HepG2 (cell line): Measurements from ENCODE around the gene FKTN. TPM values are rescaled to one million over a fixed set of nuclear protein-coding genes. Genes with fewer than 3 reads are reported as not detected.

Experiments used
- ATAC-seq: fragments of 200-7000 bp; cut with Tn5 transposase; 3 replicates; pipeline ENCODE4 v1.9.1; 2020; ENCODE audit warnings: mild to moderate bottlenecking, moderate library complexity
- BruUV-seq: library from RNA; stranded (reverse); fragments of 400-500 nt; replicated peaks from 2 replicates; lab custom pipeline; 2021; lab: Mats Ljungman, UMichigan
- CTCF ChIA-PET: fragments of 300-600 bp; formaldehyde crosslinking; extraction: SDS; loops from one replicate; lab custom pipeline; 2021; ENCODE audit warnings: low total read pairs, inconsistent platforms, low intra/inter-chr PET ratio; lab: Yijun Ruan, JAX
- POLR2A ChIA-PET: fragments of 350-600 bp; sonication (Branson Sonifier 250); formaldehyde crosslinking; loops from one replicate; lab custom pipeline; 2020; ENCODE audit warnings: antibody characterized with exemption, inconsistent platforms; lab: Yijun Ruan, JAX
- DNase-seq: peaks from one replicate; pipeline ENCODE4 v3.0.0-alpha.2; 2015; ENCODE audit warnings: low spot score
- FAIRE-seq: peaks from 3 replicates; lab custom pipeline; 2011; peaks lifted over from hg19 to GRCh38; lab: Jason Lieb, UNC
- H2AFZ ChIP-seq: one replicate; pipeline ENCODE4 v1.6.1; 2011; ENCODE audit warnings: low read length, inconsistent platforms
- H3K27ac ChIP-seq: fragments of 300-600 bp; 3 replicates; pipeline ENCODE4 v1.8.0; 2011; ENCODE audit warnings: mixed run types, mild to moderate bottlenecking, mixed read lengths, low read length, inconsistent platforms; ENCODE audit not compliant: insufficient read depth; ENCODE audit errors: extremely low read length
- H3K27me3 ChIP-seq, 2 experiments: fragments of 200-600 bp in 1 of 2; 2 replicates in 1 of 2; 3 replicates in 1 of 2; pipeline versions ENCODE4 v1.6.0 to v1.8.0; 2011; ENCODE audit warnings: low read length in 2 of 2, mild to moderate bottlenecking in 2 of 2, moderate library complexity in 2 of 2, inconsistent platforms in 1 of 2; ENCODE audit not compliant: insufficient read depth in 2 of 2, control insufficient read depth in 1 of 2
- H3K36me3 ChIP-seq, 2 experiments: fragments of 200-600 bp in 1 of 2; replicated peaks in 1 of 2; 2 replicates in 1 of 2; 3 replicates in 1 of 2; pipeline versions ENCODE4 v1.5.1 to v1.8.0; 2011; ENCODE audit warnings: low read length in 2 of 2, inconsistent platforms in 1 of 2; ENCODE audit not compliant: insufficient read depth in 2 of 2, control insufficient read depth in 1 of 2
- H3K4me1 ChIP-seq: 2 replicates; pipeline ENCODE4 v1.5.1; 2012; ENCODE audit warnings: low read length, inconsistent platforms; ENCODE audit not compliant: insufficient read depth
- H3K4me2 ChIP-seq: 2 replicates; pipeline ENCODE4 v1.6.0; 2011; ENCODE audit warnings: low read depth, low read length, inconsistent platforms
- H3K4me3 ChIP-seq, 3 experiments: fragments of 200-600 bp in 1 of 3; sonication (generic), shearing (Covaris generic) in 1 of 3; replicated peaks in 1 of 3; 2 replicates each; pipeline ENCODE4 v1.5.1; 2011 to 2016; ENCODE audit warnings: low read length in 3 of 3, inconsistent platforms in 2 of 3, low read depth in 2 of 3, mild to moderate bottlenecking in 2 of 3, control low read depth in 1 of 3, mixed read lengths in 1 of 3; ENCODE audit not compliant: insufficient read depth in 1 of 3
- H3K79me2 ChIP-seq: one replicate; pipeline ENCODE4 v1.6.1; 2011; ENCODE audit warnings: low read length, inconsistent platforms; ENCODE audit not compliant: insufficient read depth
- H3K9ac ChIP-seq: 2 replicates; pipeline ENCODE4 v1.6.0; 2011; ENCODE audit warnings: mild to moderate bottlenecking, low read depth, low read length, inconsistent platforms; ENCODE audit not compliant: insufficient read depth
- H3K9me3 ChIP-seq: 2 replicates; pipeline ENCODE4 v1.5.1; 2012; ENCODE audit warnings: mild to moderate bottlenecking, low read length
- H4K20me1 ChIP-seq: 2 replicates; pipeline ENCODE4 v1.6.0; 2011; ENCODE audit warnings: inconsistent platforms, mild to moderate bottlenecking, low read length, moderate library complexity; ENCODE audit not compliant: insufficient read depth
- NR1H2 ChIP-seq: sonication (generic); formaldehyde crosslinking; IDR thresholded peaks from 2 replicates; pipeline ENCODE4 v1.8.1; 2022; ENCODE audit warnings: low read depth, missing genetic modification reagents, borderline replicate concordance
- ZNF326 ChIP-seq: sonication (generic); formaldehyde crosslinking; IDR thresholded peaks from 2 replicates; pipeline ENCODE4 v1.4.0; 2020; ENCODE audit warnings: missing genetic modification reagents, borderline replicate concordance
- ZNF549 ChIP-seq: sonication (generic); formaldehyde crosslinking; IDR thresholded peaks from 2 replicates; pipeline ENCODE4 v1.5.0; 2020; ENCODE audit warnings: missing genetic modification reagents
- WGBS: methylation state at CpG from one replicate; pipeline ENCODE4 v1.1.6; 2017; ENCODE audit warnings: low lambda C conversion rate; 5-methylcytosine and 5-hydroxymethylcytosine counted together
- in situ Hi-C: cut with HindIII; loops from 2 replicates; pipeline ENCODE4 v1.10.0; 2017; ENCODE audit warnings: low pct_unique_long_range_greater_than_20kb; ENCODE audit not compliant: extremely low pct_ligation_motif_present
- intact Hi-C: fragments of 100-400 bp; cut with micrococcal nuclease; formaldehyde crosslinking; loops from one replicate; pipeline ENCODE4 v1.10.0; 2022; ENCODE audit not compliant: unreplicated experiment
- polyA plus RNA-seq, 8 experiments: library from polyadenylated mRNA; depleted of rRNA in 3 of 8; stranded (reverse) in 7 of 8; unstranded in 1 of 8; fragments of >200 nt; fragmentation: Illumina TruSeq in 4 of 8; extraction: Trizol in 4 of 8; gene quantifications; 2 replicates each; pipeline versions ENCODE4 v1.2.1 to v1.2.3, GENCODE V29; 2011 to 2016; ENCODE audit warnings: low read depth in 4 of 8, missing spikeins in 1 of 8, mixed read lengths in 1 of 8; ENCODE audit not compliant: insufficient read depth in 1 of 8
- total RNA-seq, 5 experiments: library from RNA; depleted of rRNA; stranded (reverse); fragments of >200 nt; fragmentation: Illumina TruSeq; extraction: Trizol; gene quantifications; 2 replicates each; pipeline ENCODE4 v1.2.3, GENCODE V29; 2016; ENCODE audit warnings: low read depth in 1 of 5
- TF ChIP-seq, protein P1 (sequence below): sonication (generic); formaldehyde crosslinking; IDR thresholded peaks from 2 replicates; pipeline ENCODE4 v1.4.0; 2020; ENCODE audit warnings: missing genetic modification reagents, borderline replicate concordance

The FKTN gene
- total and polyA plus RNA-seq, 2 of the 13 experiments (the other 11 are each of a cell fraction or from before 2014, with no cell fraction given), result 7.9 to 13.5 TPM

DNA sequence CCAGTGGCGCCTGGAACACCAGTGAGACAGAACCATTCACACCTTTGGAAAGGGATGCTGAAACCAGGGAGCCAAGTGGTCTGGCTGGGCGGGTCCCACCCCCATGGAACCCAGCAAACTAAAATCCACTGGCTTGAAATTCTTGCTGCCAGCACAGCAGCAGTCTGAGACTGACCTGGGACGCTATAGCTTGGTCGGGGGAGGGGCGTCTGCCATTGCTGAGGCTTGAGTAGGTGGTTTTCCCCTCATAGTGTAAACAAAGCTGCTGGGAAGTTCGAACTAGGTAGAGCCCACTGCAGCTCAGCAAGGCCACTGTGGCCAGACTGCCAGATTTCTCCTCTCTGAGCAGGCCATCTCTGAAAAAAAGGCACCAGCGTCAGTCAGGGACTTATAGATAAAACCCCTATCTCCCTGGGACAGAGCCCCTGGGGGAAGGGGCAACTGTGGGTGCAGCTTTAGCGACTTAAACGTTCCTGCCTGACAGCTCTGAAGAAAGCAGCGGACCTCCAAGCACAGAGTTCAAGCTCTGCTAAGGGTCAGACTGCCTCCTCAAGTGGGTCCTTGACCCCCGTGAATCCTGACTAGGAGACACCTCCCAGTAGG, 42.0 kb upstream of the FKTN start:
- Histone ChIP-seq H2AFZ (no peak overlapping the region), H3K36me3 (peaks cover 4 to 28% of the 10 kb centered on the region in 2 experiments), H3K4me2 (no peak overlapping the region), H3K9me3 (no peaks in the 10 kb centered on the region), H3K27ac (no peak overlapping the region), H3K27me3 (no peaks in the 10 kb centered on the region), H4K20me1 (no peaks in the 10 kb centered on the region), H3K4me1 (no peaks in the 10 kb centered on the region), H3K4me3 (no peak overlapping the region), H3K9ac (no peak overlapping the region), H3K79me2 (no peaks in the 10 kb centered on the region)
- POLR2A ChIA-PET, result no interaction called here
- ATAC-seq (no peak), DNase-seq (no peak), FAIRE-seq (no peak)
- TF ChIP-seq NR1H2 (no peak), ZNF326 (CRISPR knock-in tag) (no peak), ZNF549 (CRISPR knock-in tag) (no peak)
- TF ChIP-seq, protein P1, sequence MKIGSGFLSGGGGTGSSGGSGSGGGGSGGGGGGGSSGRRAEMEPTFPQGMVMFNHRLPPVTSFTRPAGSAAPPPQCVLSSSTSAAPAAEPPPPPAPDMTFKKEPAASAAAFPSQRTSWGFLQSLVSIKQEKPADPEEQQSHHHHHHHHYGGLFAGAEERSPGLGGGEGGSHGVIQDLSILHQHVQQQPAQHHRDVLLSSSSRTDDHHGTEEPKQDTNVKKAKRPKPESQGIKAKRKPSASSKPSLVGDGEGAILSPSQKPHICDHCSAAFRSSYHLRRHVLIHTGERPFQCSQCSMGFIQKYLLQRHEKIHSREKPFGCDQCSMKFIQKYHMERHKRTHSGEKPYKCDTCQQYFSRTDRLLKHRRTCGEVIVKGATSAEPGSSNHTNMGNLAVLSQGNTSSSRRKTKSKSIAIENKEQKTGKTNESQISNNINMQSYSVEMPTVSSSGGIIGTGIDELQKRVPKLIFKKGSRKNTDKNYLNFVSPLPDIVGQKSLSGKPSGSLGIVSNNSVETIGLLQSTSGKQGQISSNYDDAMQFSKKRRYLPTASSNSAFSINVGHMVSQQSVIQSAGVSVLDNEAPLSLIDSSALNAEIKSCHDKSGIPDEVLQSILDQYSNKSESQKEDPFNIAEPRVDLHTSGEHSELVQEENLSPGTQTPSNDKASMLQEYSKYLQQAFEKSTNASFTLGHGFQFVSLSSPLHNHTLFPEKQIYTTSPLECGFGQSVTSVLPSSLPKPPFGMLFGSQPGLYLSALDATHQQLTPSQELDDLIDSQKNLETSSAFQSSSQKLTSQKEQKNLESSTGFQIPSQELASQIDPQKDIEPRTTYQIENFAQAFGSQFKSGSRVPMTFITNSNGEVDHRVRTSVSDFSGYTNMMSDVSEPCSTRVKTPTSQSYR (CRISPR knock-in tag), result peak; percentile 28
- CTCF ChIA-PET, result no interaction called here
- intact Hi-C loops (no loop called here), in situ Hi-C loops (no loop called here)
- no TSS peak for BruUV-seq
- 97% methylated on average over 5 of the region's 11 CpGs for WGBS
